ENCODE results near the gene HERC4. TPM values are rescaled to one million over a fixed set of nuclear protein-coding genes. Genes with fewer than 3 reads are reported as not detected.

HERC4 gene
- total RNA-seq, 1 donor from 2014 or later: 15.0 TPM

DNA sequence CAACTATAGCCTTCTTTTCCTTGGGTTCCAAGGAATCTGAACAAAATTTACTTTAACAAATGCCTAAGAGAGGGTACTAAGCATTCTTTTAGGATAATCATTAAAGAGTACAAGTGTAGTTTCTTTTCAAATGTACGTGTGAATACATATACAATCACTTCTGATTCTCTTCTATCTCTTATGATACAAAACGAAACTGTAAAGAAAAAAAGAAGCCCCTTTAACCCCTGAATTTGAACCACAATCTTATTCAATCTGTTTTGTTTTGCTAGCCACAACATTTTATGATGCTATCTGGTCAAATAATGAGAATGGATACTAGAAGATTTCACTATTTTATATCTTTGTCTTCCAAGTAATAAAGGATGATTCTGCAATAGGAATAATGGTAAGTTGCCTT lies 141.9 kb downstream of the HERC4 start:
- TF ChIP-seq CTCF (IDR thresholded peaks at IDR 0.05): no peak
- no peak for DNase-seq (ENCODE audit: low spot score in 2 of 2)
- intact Hi-C loops (cut with DNase I): no loop called here
- Histone ChIP-seq H3K27ac (no peak overlapping the region), H3K36me3 (peaks cover 55 to 61% of the 10 kb centered on the region in 2 donors), H3K27me3 (no peaks in the 10 kb centered on the region), H3K9me3 (no peaks in the 10 kb centered on the region), H3K4me1 (no peaks in the 10 kb centered on the region), H3K4me3 (no peak overlapping the region)

DNA sequence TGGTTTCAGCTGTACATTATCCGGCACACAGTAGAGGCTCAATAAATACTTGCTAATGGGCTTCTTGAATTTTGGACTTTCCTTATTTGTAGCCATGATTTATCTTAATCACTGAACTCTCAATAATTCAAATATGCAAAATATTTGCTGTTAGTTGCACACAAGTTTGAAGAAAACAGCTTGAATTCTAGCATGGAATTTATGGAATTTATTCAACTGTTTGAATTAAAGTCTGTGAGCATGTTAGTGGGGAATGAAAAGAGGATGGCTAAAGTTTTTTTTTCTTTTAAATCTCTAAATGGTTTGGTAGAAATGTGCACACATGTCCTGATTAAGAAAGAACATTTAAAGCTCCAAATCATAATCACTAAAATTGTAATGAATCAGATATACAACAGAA lies 148.1 kb downstream of the HERC4 start:
- no peak overlapping the region for H3K27ac ChIP-seq
- H3K27me3 ChIP-seq: no peaks in the 10 kb centered on the region
- no peak for DNase-seq (ENCODE audit: low spot score in 2 of 2)
- H3K9me3 ChIP-seq: no peaks in the 10 kb centered on the region
- no peaks in the 10 kb centered on the region for H3K4me1 ChIP-seq
- peaks cover 19 to 59% of the 10 kb centered on the region in 2 donors for H3K36me3 ChIP-seq
- H3K4me3 ChIP-seq: no peak overlapping the region
- no peak for TF ChIP-seq CTCF (IDR thresholded peaks at IDR 0.05)
- intact Hi-C loops (cut with DNase I): no loop called here

- no peak for DNase-seq (ENCODE audit: low spot score in 2 of 2)
- TF ChIP-seq CTCF (IDR thresholded peaks at IDR 0.05): no peak
- Histone ChIP-seq H3K9me3 (no peaks in the 10 kb centered on the region), H3K27me3 (no peaks in the 10 kb centered on the region), H3K27ac (no peak overlapping the region), H3K4me3 (no peak overlapping the region), H3K36me3 (peaks cover 7 to 49% of the 10 kb centered on the region in 2 donors), H3K4me1 (no peaks in the 10 kb centered on the region)
- intact Hi-C loops (cut with DNase I): no loop called here
Observed at GRCh38 chr10:67925449-67926005, 149.6 kb downstream of the HERC4 start.

DNA sequence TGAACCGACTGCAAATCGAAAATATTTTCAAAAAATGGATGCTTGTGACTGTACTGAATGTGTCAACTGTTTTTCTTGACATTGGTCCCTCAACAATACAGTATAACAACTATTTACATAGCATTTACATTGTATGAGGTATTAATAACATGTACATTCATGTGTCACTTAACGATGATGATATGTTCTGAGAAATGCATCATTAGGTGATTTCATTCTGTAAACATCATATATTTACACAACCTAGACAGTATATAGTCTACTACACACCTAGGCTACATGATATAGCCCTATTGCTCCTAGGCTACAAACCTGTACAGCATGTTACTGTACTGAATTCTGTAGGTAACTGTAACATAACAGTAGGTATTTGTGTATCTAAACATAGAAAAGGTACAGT lies 150.9 kb downstream of the HERC4 start:
- intact Hi-C loops (cut with DNase I): no loop called here
- Histone ChIP-seq H3K9me3 (no peaks in the 10 kb centered on the region), H3K27me3 (no peaks in the 10 kb centered on the region), H3K4me3 (no peak overlapping the region), H3K27ac (no peak overlapping the region), H3K4me1 (no peaks in the 10 kb centered on the region), H3K36me3 (peaks cover 5 to 36% of the 10 kb centered on the region in 2 donors)
- TF ChIP-seq CTCF (IDR thresholded peaks at IDR 0.05): no peak
- DNase-seq (ENCODE audit: low spot score in 2 of 2): no peak

GRCh38 chr10:67923551-67923950 lies 151.5 kb downstream of the HERC4 start:
- peaks cover 5 to 40% of the 10 kb centered on the region in 2 donors for H3K36me3 ChIP-seq
- no peak overlapping the region for H3K27ac ChIP-seq
- H3K4me1 ChIP-seq: no peaks in the 10 kb centered on the region
- H3K4me3 ChIP-seq: no peak overlapping the region
- H3K27me3 ChIP-seq: no peaks in the 10 kb centered on the region
- no peak for TF ChIP-seq CTCF (IDR thresholded peaks at IDR 0.05)
- intact Hi-C loops (cut with DNase I): no loop called here
- no peaks in the 10 kb centered on the region for H3K9me3 ChIP-seq
- DNase-seq (ENCODE audit: low spot score in 2 of 2): no peak

- no peak overlapping the region for H3K4me3 ChIP-seq
- no peaks in the 10 kb centered on the region for H3K4me1 ChIP-seq
- H3K27me3 ChIP-seq: no peaks in the 10 kb centered on the region
- H3K9me3 ChIP-seq: no peaks in the 10 kb centered on the region
- DNase-seq (ENCODE audit: low spot score in 2 of 2): no peak
- peaks cover 10 to 45% of the 10 kb centered on the region in 2 donors for H3K36me3 ChIP-seq
- H3K27ac ChIP-seq: no peak overlapping the region
- intact Hi-C loops (cut with DNase I): no loop called here
- no peak for TF ChIP-seq CTCF (IDR thresholded peaks at IDR 0.05)
Observed at GRCh38 chr10:67921065-67921464, 154.0 kb downstream of the HERC4 start.
